Measurements from ENCODE around the gene LRMDA. TPM values are rescaled to one million over a fixed set of nuclear protein-coding genes. Genes with fewer than 3 reads are reported as not detected.

The LRMDA gene
- total RNA-seq, 2 experiments from 2014 or later, result not detected

DNA sequence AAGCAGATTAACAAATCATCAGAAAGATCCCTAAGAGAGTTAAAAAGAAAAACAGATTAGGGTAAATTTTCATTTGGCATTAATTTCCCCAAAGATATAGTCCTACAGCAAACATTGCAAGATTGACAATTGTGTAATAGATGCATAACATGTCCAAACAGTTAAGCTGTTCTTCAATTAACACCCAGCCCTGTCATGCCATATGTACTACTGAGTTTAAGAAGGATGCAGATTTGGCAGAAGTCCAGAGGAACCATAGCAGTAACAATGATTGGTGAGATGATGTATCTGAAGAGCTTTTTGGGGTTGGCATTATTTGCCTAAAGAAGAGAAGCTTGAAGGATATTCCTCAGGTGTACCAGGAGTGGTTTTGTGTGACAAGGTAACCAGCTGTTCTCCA lies 287.6 kb downstream of the LRMDA start:
- POLR2A ChIA-PET, result no interaction called here
- DNase-seq, result no peak
- Mint-ChIP-seq H3K36me3 (ENCODE audit: low read depth) (no peaks in the 10 kb centered on the region), H3K4me3 (no peak overlapping the region), H3K9me3 (no peaks in the 10 kb centered on the region), H3K27me3 (peaks cover 11% of the 10 kb centered on the region), H3K27ac (no peak overlapping the region), H3K4me1 (no peaks in the 10 kb centered on the region)
- CTCF ChIA-PET, result no interaction called here

DNA sequence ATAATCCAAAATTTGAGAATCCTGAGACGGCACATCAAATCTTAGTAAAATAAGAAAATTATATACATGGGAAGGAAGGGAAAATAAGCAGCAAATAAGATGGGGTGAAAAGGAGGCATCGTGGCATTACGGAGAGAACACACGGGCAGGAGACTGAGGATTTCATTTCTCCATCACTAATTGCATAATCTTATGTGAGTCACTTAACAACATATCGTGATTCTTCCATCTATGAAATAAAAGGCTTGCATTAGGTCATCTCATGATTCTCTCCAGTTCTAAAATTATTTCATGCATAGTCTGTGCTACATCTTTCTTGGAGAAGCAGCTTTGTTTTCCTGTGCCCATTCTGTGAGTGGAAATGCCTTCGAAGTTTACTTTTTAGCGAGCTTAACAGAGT lies 288.7 kb downstream of the LRMDA start:
- no peaks in the 10 kb centered on the region for H3K9me3 Mint-ChIP-seq
- no peaks in the 10 kb centered on the region for H3K4me1 Mint-ChIP-seq
- ChIA-PET CTCF (no interaction called here), POLR2A (no interaction called here)
- H3K27me3 Mint-ChIP-seq, result peaks cover 5% of the 10 kb centered on the region
- no peak for DNase-seq
- no peak overlapping the region for H3K27ac Mint-ChIP-seq
- H3K36me3 Mint-ChIP-seq (ENCODE audit: low read depth), result no peaks in the 10 kb centered on the region
- no peak overlapping the region for H3K4me3 Mint-ChIP-seq

DNA sequence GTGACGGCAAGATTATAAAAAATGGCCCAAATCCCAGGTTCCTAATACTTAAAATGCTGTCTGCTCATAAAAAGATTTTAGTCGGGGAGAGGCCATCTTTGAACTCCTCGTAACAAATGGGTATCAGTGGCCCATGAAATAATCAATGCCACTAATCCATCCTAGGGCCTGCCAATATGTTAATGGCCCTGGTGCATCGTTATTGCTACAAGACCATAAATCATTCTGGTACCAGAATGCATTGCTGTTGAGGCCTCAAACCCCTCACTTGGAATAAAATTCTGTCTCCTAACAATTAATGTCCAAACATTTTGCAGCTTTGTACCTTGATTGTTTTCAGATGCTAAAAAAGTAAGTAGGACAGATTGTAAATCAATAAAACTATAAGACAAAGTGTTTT lies 290.6 kb downstream of the LRMDA start:
- H3K4me3 Mint-ChIP-seq, result no peak overlapping the region
- ChIA-PET POLR2A (no interaction called here), CTCF (no interaction called here)
- H3K27me3 Mint-ChIP-seq, result no peaks in the 10 kb centered on the region
- no peaks in the 10 kb centered on the region for H3K9me3 Mint-ChIP-seq
- no peak overlapping the region for H3K27ac Mint-ChIP-seq
- H3K36me3 Mint-ChIP-seq (ENCODE audit: low read depth), result no peaks in the 10 kb centered on the region
- no peaks in the 10 kb centered on the region for H3K4me1 Mint-ChIP-seq
- no peak for DNase-seq

DNA sequence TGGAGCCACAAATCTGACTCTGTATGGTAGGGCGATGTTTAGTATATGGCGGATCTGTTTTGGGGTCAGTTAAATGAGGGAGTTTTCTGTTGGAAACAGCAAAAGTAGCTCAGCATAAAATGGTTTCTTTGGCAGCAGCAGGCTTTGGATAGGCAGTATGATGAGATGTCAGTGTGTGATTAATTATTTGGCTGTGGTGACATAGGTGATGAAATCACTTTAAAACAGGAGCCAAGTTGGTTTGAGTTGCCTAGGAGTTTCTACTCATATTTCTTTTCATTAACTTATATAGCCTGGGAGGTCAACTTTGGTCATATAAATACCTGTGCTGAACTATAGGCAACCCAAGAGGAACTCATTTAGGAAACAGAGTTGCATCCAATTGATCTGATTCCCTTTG lies 291.2 kb downstream of the LRMDA start:
- no peak for DNase-seq
- Mint-ChIP-seq H3K4me1 (no peaks in the 10 kb centered on the region), H3K27me3 (no peaks in the 10 kb centered on the region), H3K36me3 (ENCODE audit: low read depth) (no peaks in the 10 kb centered on the region), H3K27ac (no peak overlapping the region), H3K9me3 (no peaks in the 10 kb centered on the region), H3K4me3 (no peak overlapping the region)
- CTCF ChIA-PET, result no interaction called here
- POLR2A ChIA-PET, result no interaction called here

DNA sequence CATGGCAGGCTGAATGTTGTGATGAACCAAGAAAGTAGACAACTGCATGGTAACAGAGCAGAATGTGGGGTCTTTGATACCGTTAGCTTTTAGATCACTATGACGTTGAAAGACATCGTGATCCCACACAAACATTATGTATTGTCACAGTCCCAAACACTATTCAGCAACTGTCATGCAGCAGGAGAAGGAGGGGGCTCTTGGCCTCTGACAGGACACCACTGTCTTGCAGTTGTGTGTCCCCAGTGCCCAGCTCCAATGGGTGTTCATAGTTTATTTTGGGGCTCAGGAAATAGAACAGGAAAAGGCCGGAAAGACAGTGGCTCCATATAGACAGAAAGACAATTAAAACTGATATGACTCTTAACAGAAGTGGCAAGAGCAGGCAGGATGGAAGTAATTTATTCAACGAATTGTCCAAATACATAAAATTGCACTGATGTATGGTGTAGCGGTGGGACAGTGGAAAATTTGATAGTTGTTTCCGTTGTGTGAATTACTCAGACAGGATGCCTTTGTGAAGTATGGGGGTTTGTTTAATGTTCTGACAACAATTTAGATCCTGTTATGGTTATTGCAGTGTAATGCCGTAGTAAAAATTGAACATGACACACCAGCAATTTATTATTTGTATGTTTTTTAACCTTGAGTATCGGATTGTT lies 292.0 kb downstream of the LRMDA start:
- ChIA-PET CTCF (no interaction called here), POLR2A (no interaction called here)
- H3K27me3 Mint-ChIP-seq, result no peaks in the 10 kb centered on the region
- H3K9me3 Mint-ChIP-seq, result no peaks in the 10 kb centered on the region
- H3K27ac Mint-ChIP-seq, result no peak overlapping the region
- H3K4me1 Mint-ChIP-seq, result no peaks in the 10 kb centered on the region
- no peak for DNase-seq
- no peak overlapping the region for H3K4me3 Mint-ChIP-seq
- no peaks in the 10 kb centered on the region for H3K36me3 Mint-ChIP-seq (ENCODE audit: low read depth)

DNA sequence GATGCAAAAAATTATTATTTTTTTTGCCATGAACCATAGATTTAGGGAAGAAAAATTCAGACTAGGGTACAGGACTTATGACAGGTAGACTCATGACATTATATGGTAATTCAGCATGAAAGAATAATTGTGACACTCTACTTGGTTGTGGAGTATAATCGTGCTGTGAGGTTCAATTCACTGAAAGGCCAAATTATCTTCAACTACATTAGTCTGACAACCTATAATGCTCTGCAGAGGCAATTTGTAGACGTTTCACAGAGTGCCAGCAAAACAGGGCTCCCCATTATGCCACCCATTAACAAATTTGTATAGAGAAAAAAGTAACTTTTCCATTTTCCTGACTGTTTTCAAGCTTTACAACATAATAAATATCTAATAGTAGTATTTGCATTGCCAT lies 292.6 kb downstream of the LRMDA start:
- Mint-ChIP-seq H3K4me1 (no peaks in the 10 kb centered on the region), H3K27me3 (no peaks in the 10 kb centered on the region), H3K4me3 (no peak overlapping the region), H3K9me3 (no peaks in the 10 kb centered on the region), H3K36me3 (ENCODE audit: low read depth) (no peaks in the 10 kb centered on the region), H3K27ac (no peak overlapping the region)
- ChIA-PET POLR2A (no interaction called here), CTCF (interaction anchor here (0.9 kb wide), 1 partner anchor 17 kb away, joined by 3 read pairs; no protein-coding TSS in a partner anchor)
- DNase-seq, result no peak

DNA sequence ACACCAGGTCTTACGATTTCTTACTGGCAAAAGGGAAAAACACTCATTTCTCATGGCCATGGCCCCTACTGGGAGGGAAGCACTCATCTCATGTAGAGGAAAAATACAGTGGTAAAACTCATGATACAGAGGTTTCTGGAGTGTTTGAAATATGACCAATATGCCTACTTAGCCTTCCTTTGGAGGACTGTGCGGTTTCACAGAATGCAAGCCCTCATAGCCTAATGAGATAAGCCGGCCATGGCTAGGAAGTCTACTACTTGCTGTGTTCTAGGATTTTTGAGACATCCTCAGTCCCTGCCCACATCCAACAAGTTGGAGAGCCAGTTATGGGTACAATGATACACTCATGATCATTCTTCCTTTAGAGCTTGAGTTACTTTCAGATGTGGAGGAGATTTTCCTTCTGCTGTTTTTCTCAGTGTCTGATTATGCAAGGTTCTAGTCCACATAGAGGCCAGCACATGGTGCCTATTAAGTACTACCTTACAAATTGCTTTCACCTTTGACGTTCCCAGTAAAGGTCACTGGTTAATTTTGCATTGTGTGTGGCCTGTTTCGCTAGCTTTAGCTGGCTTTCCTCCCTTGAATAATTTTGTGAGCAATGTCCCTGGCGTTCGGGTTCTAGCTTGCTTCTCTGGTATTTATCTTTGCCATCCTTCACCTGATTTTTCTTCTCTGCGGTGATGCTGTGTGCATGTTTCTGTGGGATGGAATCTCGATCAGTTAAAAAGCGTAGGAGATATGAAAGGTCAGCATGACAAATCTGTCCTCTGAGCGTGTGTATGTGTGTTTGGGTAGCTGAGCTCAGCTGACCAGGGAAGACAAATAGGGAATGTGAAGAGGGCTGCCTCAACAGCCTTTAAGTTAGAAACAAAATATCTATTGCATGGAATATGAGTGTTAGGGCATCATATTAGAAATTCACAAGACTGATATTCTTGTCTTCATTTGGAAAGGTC lies 295.4 kb downstream of the LRMDA start:
- H3K27ac Mint-ChIP-seq, result no peak overlapping the region
- no peak for DNase-seq
- H3K4me3 Mint-ChIP-seq, result no peak overlapping the region
- CTCF ChIA-PET, result no interaction called here
- H3K36me3 Mint-ChIP-seq (ENCODE audit: low read depth), result no peaks in the 10 kb centered on the region
- H3K27me3 Mint-ChIP-seq, result no peaks in the 10 kb centered on the region
- H3K4me1 Mint-ChIP-seq, result no peaks in the 10 kb centered on the region
- no peaks in the 10 kb centered on the region for H3K9me3 Mint-ChIP-seq
- POLR2A ChIA-PET, result no interaction called here

DNA sequence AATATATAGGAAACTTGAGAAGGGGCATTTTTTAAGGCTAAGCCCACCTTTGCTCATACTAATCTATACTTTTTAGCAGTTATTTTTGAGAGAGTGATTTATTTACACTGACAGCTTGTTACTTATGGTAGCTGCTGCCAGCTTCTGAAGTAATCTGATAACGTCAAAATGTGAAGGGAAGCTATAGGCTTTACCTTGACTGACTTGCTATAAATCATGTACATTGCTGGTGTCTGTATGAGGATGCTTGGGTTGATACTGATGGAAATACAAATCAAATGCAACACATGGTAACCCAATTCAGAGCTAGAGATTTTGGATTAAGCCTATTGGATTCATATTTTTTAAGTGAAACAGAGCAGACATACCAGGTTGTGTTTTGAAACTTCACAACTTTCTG lies 299.4 kb downstream of the LRMDA start:
- DNase-seq, result no peak
- H3K27me3 Mint-ChIP-seq, result peaks cover 2% of the 10 kb centered on the region
- H3K9me3 Mint-ChIP-seq, result no peaks in the 10 kb centered on the region
- CTCF ChIA-PET, result no interaction called here
- no peaks in the 10 kb centered on the region for H3K4me1 Mint-ChIP-seq
- POLR2A ChIA-PET, result no interaction called here
- H3K36me3 Mint-ChIP-seq (ENCODE audit: low read depth), result no peaks in the 10 kb centered on the region
- no peak overlapping the region for H3K27ac Mint-ChIP-seq
- no peak overlapping the region for H3K4me3 Mint-ChIP-seq

DNA sequence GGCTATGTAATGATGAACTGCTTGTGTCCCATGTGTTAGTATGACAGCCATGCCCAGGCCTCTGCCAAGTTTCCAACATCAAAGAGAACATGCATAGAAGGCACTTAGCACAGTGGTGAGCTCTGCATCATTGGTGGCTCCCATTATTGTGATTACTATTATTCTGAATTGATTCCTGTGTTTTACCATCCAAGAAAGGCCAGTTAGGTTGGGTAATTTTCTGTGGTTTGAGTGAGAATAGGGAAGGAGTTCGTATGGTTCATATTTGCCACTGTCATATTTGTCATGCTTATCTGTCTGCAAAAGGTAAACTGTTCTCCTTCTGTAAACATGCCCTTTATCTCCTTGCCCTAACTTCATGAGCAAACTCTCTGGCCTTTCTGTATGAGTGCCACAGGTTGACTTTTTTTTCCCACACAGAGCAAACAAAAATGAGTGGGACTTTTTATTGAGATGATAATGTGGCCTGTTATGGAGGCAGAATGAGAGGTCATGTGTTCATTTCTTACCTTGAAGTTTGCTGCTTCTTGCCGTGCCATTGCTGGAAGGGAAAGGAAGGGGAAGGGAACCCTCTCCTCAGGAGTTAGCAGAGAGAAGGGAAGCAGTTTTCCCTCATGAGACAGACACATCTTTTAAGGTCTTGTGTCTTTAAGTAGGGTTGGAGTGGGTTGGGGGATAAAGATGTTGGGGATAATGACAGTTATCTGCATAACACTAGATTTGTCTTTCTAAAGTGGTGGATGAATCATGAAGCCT lies 301.9 kb downstream of the LRMDA start:
- no peak overlapping the region for H3K4me3 Mint-ChIP-seq
- ChIA-PET POLR2A (no interaction called here), CTCF (no interaction called here)

DNA sequence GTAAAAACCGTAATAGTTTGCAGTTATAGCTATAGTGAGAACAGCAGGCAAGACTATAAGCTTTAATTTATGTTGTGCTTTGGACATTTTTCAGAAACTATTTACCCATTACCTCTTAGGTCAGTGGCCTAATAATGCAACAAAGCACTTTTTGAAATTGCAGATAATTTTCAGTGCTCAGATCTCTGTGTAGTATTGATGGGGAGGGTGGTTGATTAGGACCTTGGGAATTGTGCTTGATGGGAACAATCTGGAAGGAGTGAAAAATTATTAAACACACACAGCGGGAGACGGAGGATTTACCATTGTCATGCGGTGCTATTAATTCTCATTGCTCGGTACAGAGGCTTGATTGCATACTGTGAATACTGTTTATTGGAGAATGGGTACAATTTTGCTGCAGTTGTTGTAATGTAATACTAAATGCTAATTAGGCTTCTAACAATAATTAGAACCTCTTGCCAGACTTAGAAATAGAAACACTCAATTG lies 304.8 kb downstream of the LRMDA start:
- H3K27ac Mint-ChIP-seq, result no peak overlapping the region
- no peak overlapping the region for H3K4me3 Mint-ChIP-seq
- CTCF ChIA-PET, result no interaction called here
- POLR2A ChIA-PET, result no interaction called here
- no peaks in the 10 kb centered on the region for H3K36me3 Mint-ChIP-seq (ENCODE audit: low read depth)
- H3K27me3 Mint-ChIP-seq, result peaks cover 2% of the 10 kb centered on the region
- DNase-seq, result no peak
- no peaks in the 10 kb centered on the region for H3K4me1 Mint-ChIP-seq
- H3K9me3 Mint-ChIP-seq, result no peaks in the 10 kb centered on the region

More for the DNA sequence above, 301.9 kb downstream of the LRMDA start:
- no peaks in the 10 kb centered on the region for H3K9me3 Mint-ChIP-seq
- DNase-seq, result no peak
- H3K4me1 Mint-ChIP-seq, result no peaks in the 10 kb centered on the region
- H3K27ac Mint-ChIP-seq, result no peak overlapping the region
- peaks cover 2% of the 10 kb centered on the region for H3K27me3 Mint-ChIP-seq
- no peaks in the 10 kb centered on the region for H3K36me3 Mint-ChIP-seq (ENCODE audit: low read depth)

DNA sequence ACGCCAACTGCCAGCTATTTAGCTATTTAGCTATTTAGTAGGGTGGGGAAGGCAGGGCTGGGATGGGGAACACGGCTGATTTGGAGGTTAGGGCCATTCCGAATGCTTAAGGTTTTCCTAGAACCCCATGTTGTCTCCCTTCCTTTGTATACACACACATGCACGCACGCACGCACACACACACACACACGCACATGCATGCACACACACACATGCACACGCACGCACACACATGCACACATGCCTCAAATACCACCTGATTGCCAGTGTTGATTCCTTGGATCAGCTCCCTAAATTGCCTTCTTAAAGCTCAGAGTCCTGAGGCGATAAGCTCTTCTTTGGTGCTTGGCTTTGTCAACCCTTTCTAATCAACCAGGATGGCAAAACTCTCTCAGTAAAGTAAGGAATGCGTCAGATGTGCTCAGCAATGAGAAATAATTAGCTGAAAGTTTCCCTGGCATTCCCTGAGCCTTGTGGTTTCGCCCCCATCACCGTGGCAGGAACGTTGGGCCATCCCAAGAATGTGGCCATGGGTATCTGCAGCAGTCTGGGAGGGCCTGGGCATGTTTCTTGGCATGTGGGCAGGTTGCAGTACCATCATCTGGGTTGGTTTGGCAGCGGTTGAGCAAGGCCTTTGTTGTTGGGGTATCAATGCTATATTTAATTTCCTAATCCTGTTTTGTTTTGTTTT lies 305.6 kb downstream of the LRMDA start:
- Mint-ChIP-seq H3K36me3 (ENCODE audit: low read depth) (no peaks in the 10 kb centered on the region), H3K4me3 (no peak overlapping the region), H3K27ac (no peak overlapping the region), H3K9me3 (no peaks in the 10 kb centered on the region), H3K4me1 (no peaks in the 10 kb centered on the region), H3K27me3 (peaks cover 2% of the 10 kb centered on the region)
- ChIA-PET POLR2A (no interaction called here), CTCF (no interaction called here)
- DNase-seq, result no peak

DNA sequence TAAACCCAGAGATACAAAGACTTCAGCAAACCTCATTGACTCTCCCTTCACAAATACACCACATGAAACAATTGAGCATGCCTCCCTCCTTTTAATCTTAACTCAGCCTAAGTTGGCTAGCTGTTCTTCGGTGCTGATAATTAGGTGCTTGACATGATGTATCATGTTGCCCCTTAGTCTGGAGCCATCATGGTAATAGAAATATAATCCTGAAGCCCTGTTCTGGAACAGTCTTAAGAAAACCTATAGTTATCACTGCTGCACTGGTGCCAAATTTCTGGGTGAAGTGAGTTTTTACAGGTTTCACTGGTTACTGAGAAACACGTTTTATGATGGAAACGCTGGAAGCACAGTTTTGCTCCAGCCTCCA lies 306.1 kb downstream of the LRMDA start:
- H3K4me1 Mint-ChIP-seq, result no peaks in the 10 kb centered on the region
- H3K9me3 Mint-ChIP-seq, result no peaks in the 10 kb centered on the region
- ChIA-PET POLR2A (no interaction called here), CTCF (no interaction called here)
- no peaks in the 10 kb centered on the region for H3K36me3 Mint-ChIP-seq (ENCODE audit: low read depth)
- DNase-seq, result no peak
- H3K27me3 Mint-ChIP-seq, result peaks cover 2% of the 10 kb centered on the region
- H3K27ac Mint-ChIP-seq, result no peak overlapping the region
- H3K4me3 Mint-ChIP-seq, result no peak overlapping the region

DNA sequence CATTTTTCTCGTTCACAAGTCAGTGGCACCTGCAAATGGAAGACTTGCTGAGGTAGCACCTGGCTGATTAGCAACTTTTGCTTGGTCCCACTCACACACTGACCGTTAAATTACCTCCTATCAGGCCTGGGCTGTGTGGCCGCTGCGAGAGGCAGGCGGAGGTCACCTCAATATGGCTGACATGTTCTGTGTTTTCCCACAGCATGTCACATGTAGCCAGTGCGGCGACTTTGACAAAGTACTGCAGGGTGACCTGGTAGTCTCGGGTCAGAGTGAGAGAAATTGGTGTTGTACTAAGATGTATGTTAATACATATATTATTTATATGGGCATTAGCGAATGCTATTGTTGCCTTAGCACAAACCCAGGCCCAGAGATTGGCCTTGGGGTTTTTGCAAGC lies 307.5 kb downstream of the LRMDA start:
- Mint-ChIP-seq H3K36me3 (ENCODE audit: low read depth) (no peaks in the 10 kb centered on the region), H3K4me3 (no peak overlapping the region), H3K9me3 (no peaks in the 10 kb centered on the region), H3K4me1 (no peaks in the 10 kb centered on the region), H3K27me3 (peaks cover 2% of the 10 kb centered on the region), H3K27ac (no peak overlapping the region)
- DNase-seq, result no peak
- CTCF ChIA-PET, result interaction anchor here (0.8 kb wide), 1 partner anchor 77 kb away, joined by 3 read pairs; no protein-coding TSS in a partner anchor
- POLR2A ChIA-PET, result no interaction called here

All from activated CD4-positive, alpha-beta T cell treated with anti-CD3 and anti-CD28 coated beads, Interleukin-2, amount 10 ng/mL, durations not matched to agents 7 days and 5 days (primary cell).